Measurements from ENCODE around the gene TLR10. TPM values are rescaled to one million over a fixed set of nuclear protein-coding genes. Genes with fewer than 3 reads are reported as not detected.

TLR10 gene
- total RNA-seq, 1 experiment from 2014 or later = not detected

- H3K4me1 ChIP-seq (ENCODE audit: insufficient read depth, low read length, poor library complexity, severe bottlenecking) = no peaks in the 10 kb centered on the region
- DNase-seq (ENCODE audit: low spot score) = no peak
- H3K27me3 ChIP-seq (replicated peaks; ENCODE audit: insufficient read depth, low read depth, low read length, poor library complexity) = no peaks in the 10 kb centered on the region
- intact Hi-C loops (cut with micrococcal nuclease; ENCODE audit: unreplicated experiment) = no loop called here
- ChIA-PET POLR2A (ENCODE audit: low non-redundant PET) (no interaction called here), CTCF (no interaction called here)
- no peak overlapping the region for H3K4me3 ChIP-seq (ENCODE audit: low read depth, low read length, poor library complexity, severe bottlenecking)
- no peak for TF ChIP-seq EZH2 (IDR thresholded peaks at IDR 0.05; ENCODE audit: borderline replicate concordance, low read depth, low read length, poor library complexity, severe bottlenecking)
- TF ChIP-seq CTCF (conservative IDR thresholded peaks at IDR 0.05; ENCODE audit: low read depth, low read length) = no peak
- H3K9me3 ChIP-seq (ENCODE audit: low read depth, low read length, poor library complexity, severe bottlenecking) = no peaks in the 10 kb centered on the region
- no peaks in the 10 kb centered on the region for H3K36me3 ChIP-seq (ENCODE audit: insufficient read depth, low read length, poor library complexity, severe bottlenecking)
- H3K27ac ChIP-seq (ENCODE audit: low read depth, low read length, poor library complexity, severe bottlenecking) = no peak overlapping the region
- BruUV-seq (replicated peaks) = no TSS peak
These were observed 58.9 kb downstream of the TLR10 start for GRCh38 chr4:38723726-38724474.

- intact Hi-C loops (cut with micrococcal nuclease; ENCODE audit: unreplicated experiment) = no loop called here
- TF ChIP-seq EZH2 (IDR thresholded peaks at IDR 0.05; ENCODE audit: borderline replicate concordance, low read depth, low read length, poor library complexity, severe bottlenecking) (no peak), CTCF (conservative IDR thresholded peaks at IDR 0.05; ENCODE audit: low read depth, low read length) (no peak)
- BruUV-seq (replicated peaks) = no TSS peak
- no peaks in the 10 kb centered on the region for H3K27me3 ChIP-seq (replicated peaks; ENCODE audit: insufficient read depth, low read depth, low read length, poor library complexity)
- no peaks in the 10 kb centered on the region for H3K9me3 ChIP-seq (ENCODE audit: low read depth, low read length, poor library complexity, severe bottlenecking)
- ChIA-PET CTCF (no interaction called here), POLR2A (ENCODE audit: low non-redundant PET) (no interaction called here)
- no peak for DNase-seq (ENCODE audit: low spot score)
- H3K36me3 ChIP-seq (ENCODE audit: insufficient read depth, low read length, poor library complexity, severe bottlenecking) = no peaks in the 10 kb centered on the region
- H3K4me1 ChIP-seq (ENCODE audit: insufficient read depth, low read length, poor library complexity, severe bottlenecking) = no peaks in the 10 kb centered on the region
- H3K4me3 ChIP-seq (ENCODE audit: low read depth, low read length, poor library complexity, severe bottlenecking) = no peak overlapping the region
- no peak overlapping the region for H3K27ac ChIP-seq (ENCODE audit: low read depth, low read length, poor library complexity, severe bottlenecking)
These were observed 59.7 kb downstream of the TLR10 start for GRCh38 chr4:38723114-38723513.

Other genes starting within 250 kb of the TLR10 start
- 36.1 and 38.4 TPM in 2 replicates for gene KLF3, start 118.8 kb downstream of the TLR10 start, total RNA-seq (2021)
- 0.15 and 0.37 TPM in 2 replicates for gene TLR1, start 21.8 kb upstream of the TLR10 start, total RNA-seq (2021)
- 0.59 and 1.5 TPM in 2 replicates for gene TLR6, start 73.8 kb upstream of the TLR10 start, total RNA-seq (2021)
- 4.2 and 6.3 TPM in 2 replicates for gene FAM114A1, start 84.8 kb upstream of the TLR10 start, total RNA-seq (2021)
- not detected in 2 replicates for gene TMEM156, start 249.4 kb upstream of the TLR10 start, total RNA-seq (2021)